DND-41 (cell line): ENCODE data around the gene RCCD1.

Experiments used
- ATAC-seq: fragments of 200-7000 bp; cut with Tn5 transposase; 3 replicates; pipeline ENCODE4 v1.9.1; 2021; ENCODE audit warnings: low read depth; ENCODE audit not compliant: insufficient read depth
- DNase-seq: peaks from one replicate; pipeline ENCODE4 v3.0.0-alpha.2; 2020
- H2AFZ ChIP-seq: 2 replicates; pipeline ENCODE4 v1.6.0; 2012; ENCODE audit warnings: low read depth, low read length
- H3K27ac ChIP-seq: 2 replicates; pipeline ENCODE4 v1.5.1; 2012; ENCODE audit warnings: low read length, inconsistent platforms
- H3K27me3 ChIP-seq: fragments of 200-600 bp; sonication (generic); 2 replicates; pipeline ENCODE4 v1.6.0; 2012; ENCODE audit warnings: low read length, mild to moderate bottlenecking, inconsistent platforms; ENCODE audit not compliant: insufficient read depth, poor library complexity
- H3K36me3 ChIP-seq: 2 replicates; pipeline ENCODE4 v1.5.1; 2012; ENCODE audit warnings: low read length, inconsistent platforms; ENCODE audit not compliant: insufficient read depth
- H3K4me1 ChIP-seq: 2 replicates; pipeline ENCODE4 v1.5.1; 2012; ENCODE audit warnings: mild to moderate bottlenecking, low read length; ENCODE audit not compliant: insufficient read depth
- H3K4me2 ChIP-seq: 2 replicates; pipeline ENCODE4 v1.6.0; 2012; ENCODE audit warnings: mild to moderate bottlenecking, moderate library complexity, low read length, inconsistent platforms; ENCODE audit not compliant: insufficient read depth
- H3K4me3 ChIP-seq, 2 experiments: fragments of 200-600 bp in 1 of 2; shearing (Covaris generic) in 1 of 2; 2 replicates each; pipeline ENCODE4 v1.5.1; 2012 to 2016; ENCODE audit warnings: inconsistent platforms in 2 of 2, low read length in 2 of 2, mild to moderate bottlenecking in 2 of 2, low read depth in 1 of 2, moderate library complexity in 1 of 2
- H3K79me2 ChIP-seq: 2 replicates; pipeline ENCODE4 v1.6.0; 2012; ENCODE audit warnings: low read length, inconsistent platforms; ENCODE audit not compliant: insufficient read depth
- H3K9ac ChIP-seq: 2 replicates; pipeline ENCODE4 v1.6.0; 2012; ENCODE audit warnings: low read depth, mild to moderate bottlenecking, inconsistent platforms, low read length, moderate library complexity
- H3K9me3 ChIP-seq: 2 replicates; pipeline ENCODE4 v1.5.1; 2012; ENCODE audit warnings: low read length, moderate library complexity, mild to moderate bottlenecking, inconsistent platforms; ENCODE audit not compliant: insufficient read depth, severe bottlenecking
- H4K20me1 ChIP-seq: 2 replicates; pipeline ENCODE4 v1.6.0; 2012; ENCODE audit warnings: low read length; ENCODE audit not compliant: insufficient read depth
- EZH2 ChIP-seq: IDR thresholded peaks from 3 replicates; pipeline ENCODE4 v1.6.1; 2012; ENCODE audit warnings: borderline replicate concordance, low read depth, mild to moderate bottlenecking, moderate library complexity, low read length, inconsistent platforms; ENCODE audit not compliant: severe bottlenecking
- TF ChIP-seq, protein P1 (sequence below): IDR thresholded peaks from 2 replicates; pipeline ENCODE4 v1.5.1; 2012; ENCODE audit warnings: borderline replicate concordance, low read length, moderate library complexity, mild to moderate bottlenecking; ENCODE audit not compliant: poor library complexity, severe bottlenecking; ENCODE audit errors: extremely low read depth

The RCCD1 gene

DNA sequence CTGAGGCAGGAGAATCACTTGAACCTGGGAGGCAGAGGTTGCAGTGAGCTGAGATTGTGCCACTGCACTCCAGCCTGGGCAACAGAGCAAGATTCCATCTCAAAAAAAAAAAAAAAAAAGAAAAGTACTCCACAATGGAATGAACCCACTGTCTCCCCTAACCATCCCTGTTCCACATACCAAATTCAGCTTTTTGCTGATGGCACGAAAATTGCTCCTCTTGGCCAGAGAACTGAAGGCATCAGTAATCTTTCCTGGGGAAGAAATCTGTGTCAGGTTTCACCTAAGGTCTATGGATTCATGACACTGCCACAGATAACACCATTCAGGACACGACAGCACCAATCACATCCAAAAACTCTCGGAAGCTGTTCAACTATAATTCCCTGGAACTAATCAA is 46.5 kb downstream of the RCCD1 start:
- DNase-seq (no peak), ATAC-seq (no peak)
- H3K4me1 ChIP-seq = peaks cover 1% of the 10 kb centered on the region
- H4K20me1 ChIP-seq = no peaks in the 10 kb centered on the region
- no peaks in the 10 kb centered on the region for H3K27me3 ChIP-seq
- no peak overlapping the region for H3K27ac ChIP-seq
- H3K36me3 ChIP-seq = peaks cover 68% of the 10 kb centered on the region
- TF ChIP-seq, protein P1, sequence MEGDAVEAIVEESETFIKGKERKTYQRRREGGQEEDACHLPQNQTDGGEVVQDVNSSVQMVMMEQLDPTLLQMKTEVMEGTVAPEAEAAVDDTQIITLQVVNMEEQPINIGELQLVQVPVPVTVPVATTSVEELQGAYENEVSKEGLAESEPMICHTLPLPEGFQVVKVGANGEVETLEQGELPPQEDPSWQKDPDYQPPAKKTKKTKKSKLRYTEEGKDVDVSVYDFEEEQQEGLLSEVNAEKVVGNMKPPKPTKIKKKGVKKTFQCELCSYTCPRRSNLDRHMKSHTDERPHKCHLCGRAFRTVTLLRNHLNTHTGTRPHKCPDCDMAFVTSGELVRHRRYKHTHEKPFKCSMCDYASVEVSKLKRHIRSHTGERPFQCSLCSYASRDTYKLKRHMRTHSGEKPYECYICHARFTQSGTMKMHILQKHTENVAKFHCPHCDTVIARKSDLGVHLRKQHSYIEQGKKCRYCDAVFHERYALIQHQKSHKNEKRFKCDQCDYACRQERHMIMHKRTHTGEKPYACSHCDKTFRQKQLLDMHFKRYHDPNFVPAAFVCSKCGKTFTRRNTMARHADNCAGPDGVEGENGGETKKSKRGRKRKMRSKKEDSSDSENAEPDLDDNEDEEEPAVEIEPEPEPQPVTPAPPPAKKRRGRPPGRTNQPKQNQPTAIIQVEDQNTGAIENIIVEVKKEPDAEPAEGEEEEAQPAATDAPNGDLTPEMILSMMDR = no peak
- TF ChIP-seq EZH2 = no peak
- no peak overlapping the region for H3K9ac ChIP-seq
- H3K79me2 ChIP-seq = peaks cover 2% of the 10 kb centered on the region; the same call in 1 of the 2 replicates
- no peaks in the 10 kb centered on the region for H3K9me3 ChIP-seq
- H3K4me2 ChIP-seq = no peak overlapping the region
- no peak overlapping the region for H2AFZ ChIP-seq
- no peak overlapping the region for H3K4me3 ChIP-seq

DNA sequence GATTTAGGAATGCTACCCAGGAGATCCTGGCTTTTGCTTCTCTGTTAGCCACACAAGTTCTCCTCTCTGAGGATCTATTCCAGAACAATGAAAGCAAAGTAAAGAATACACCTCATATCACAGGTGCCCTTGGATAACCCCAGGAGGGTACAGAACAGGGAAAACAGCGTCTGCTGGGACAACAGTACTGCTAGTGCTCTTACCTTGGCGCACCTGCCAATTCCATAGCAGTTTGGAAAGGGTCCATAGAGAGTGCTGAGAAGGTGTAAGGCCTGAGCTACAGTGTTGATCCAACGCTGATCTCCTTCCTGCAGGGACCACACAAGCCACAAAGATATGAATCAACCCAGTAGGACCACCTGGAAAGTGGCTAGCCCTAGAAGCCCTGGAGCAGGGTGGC is 52.6 kb downstream of the RCCD1 start:
- no peaks in the 10 kb centered on the region for H3K27me3 ChIP-seq
- H2AFZ ChIP-seq = no peak overlapping the region
- no peaks in the 10 kb centered on the region for H3K79me2 ChIP-seq
- H3K9me3 ChIP-seq = no peaks in the 10 kb centered on the region
- no peak overlapping the region for H3K4me2 ChIP-seq
- H3K27ac ChIP-seq = no peak overlapping the region
- H3K36me3 ChIP-seq = peaks cover 63% of the 10 kb centered on the region
- no peaks in the 10 kb centered on the region for H4K20me1 ChIP-seq
- DNase-seq (no peak), ATAC-seq (no peak)
- no peak overlapping the region for H3K9ac ChIP-seq
- H3K4me1 ChIP-seq = no peaks in the 10 kb centered on the region
- TF ChIP-seq, protein P1 = no peak
- no peak for TF ChIP-seq EZH2
- H3K4me3 ChIP-seq = no peak overlapping the region
